ENCODE measurements around the gene DCC.

Gene DCC

DNA sequence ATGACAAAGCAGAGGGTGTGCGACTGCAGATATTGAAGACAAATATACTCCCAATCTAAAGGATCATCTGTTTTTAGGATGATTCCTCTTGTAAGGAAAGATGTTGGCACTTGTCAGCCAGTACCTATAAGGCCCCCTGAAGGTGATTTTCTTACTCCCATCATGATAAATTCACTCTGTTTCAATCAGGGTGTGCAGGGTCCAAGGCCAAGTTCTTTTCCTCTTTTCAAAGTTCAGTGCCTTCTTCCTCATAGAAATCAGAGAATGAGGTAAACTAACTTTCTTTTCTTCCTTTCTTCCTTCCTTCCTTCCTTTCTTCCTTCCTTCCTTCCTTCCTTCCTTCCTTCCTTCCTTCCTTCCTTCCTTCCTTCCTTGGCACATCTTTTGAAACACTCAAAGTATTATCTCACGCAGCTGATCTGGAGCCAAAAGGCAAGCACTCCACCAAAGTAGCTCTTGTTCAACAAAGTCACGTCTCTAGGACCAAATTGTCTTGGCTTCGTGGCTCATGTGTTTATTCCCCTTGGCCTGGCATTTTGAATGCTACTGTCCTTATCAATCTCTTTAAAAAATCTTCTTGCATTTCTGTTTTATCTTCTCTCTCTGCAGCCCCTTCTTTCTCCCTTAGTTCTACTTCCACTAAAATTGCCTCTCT, 87.7 kb downstream of the DCC start:
- DNase-seq: no peak

DNA sequence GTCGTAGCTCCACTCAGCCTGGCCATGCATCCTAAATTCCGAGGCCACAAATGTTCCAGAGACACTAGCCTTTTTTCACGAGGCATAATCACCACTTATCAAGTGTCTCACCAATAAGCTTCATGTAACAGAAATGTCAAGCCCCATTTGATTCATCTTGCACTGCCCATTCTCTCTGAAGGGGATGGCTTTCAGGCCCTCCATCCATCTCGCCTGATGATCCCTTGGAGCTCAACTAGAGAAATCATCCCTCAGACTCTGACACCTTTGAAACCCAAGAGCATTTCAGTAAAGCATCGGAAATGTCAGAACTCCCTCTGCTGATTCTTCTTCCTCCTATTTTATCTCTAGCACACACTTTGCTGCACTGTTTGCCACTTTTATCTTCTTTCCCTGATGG, 91.7 kb downstream of the DCC start:
- no peak for DNase-seq

DNA sequence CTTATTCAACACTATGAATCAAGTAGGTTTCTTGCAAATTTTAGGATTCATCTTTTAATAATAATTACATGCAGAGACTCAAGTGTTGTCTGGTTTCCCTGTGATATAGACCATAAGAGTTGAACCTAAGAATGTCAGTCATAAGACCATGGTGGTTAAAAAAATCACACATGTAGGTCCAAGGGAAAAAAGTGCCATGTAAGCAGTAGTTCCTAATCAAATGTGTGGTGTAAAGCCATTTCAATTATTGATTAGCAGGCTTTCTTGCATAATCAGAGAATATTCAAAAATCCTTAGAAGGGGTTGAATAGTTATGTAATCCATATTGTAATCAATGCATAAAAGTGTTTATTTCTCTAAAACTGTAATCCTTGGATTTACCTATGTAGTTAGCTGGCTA, 93.8 kb downstream of the DCC start:
- DNase-seq: no peak

DNA sequence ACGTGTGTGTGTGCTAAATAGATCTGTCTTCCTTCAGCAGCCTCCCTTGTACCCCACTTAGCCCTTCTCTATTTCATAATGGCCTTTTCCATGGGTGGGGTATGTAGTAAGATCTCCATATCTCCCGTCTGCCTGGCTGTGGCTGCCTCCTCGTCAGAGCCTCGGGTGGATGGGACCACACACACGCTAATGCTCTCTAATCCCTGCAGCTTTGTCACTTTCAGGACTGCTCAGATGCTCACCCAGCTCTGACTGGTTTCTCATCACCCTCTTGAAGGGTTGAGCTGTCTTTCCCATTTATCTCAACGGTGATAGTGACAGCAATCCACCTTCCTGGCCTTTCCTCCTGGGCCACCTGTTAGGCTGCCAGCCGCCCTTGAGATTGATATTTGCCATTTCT, 95.3 kb downstream of the DCC start:
- no peak for DNase-seq

DNA sequence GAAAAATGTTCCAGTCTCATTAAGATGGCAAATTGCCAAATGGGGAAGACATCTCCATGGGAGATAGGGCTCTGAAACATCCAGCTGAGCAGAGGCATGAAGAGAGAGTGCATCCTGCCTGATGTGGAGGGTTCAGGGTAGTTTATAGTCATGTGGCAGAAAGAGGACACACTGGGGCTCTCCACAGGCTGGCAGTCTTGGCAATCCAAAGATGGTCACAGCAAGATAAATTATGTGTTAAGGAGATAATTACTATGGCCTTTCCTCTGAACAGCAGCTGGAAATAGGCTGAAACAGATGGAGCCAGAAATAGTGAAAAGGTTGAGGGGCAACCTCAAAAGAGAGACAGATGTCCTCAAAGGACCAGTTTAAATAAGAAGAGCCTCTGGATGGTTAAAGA, 97.2 kb downstream of the DCC start:
- no peak for DNase-seq

DNA sequence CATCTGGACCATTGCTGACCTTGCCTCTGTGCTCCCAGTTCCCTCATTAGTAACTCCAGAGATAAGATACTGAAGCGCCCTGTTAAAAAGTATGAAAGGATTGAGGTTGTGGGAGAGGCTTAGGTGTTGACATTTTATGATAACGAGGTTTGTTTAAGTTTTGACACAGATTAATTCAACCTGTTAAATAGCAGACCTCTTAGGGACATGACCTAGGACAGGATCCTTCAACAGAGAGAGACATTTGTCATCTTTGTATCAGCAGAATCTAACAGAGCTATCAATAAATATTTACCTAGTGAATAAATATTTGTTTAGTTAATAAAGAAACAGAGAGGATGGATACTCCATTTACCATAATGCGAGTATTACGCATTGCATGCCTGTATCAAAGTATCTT, 99.5 kb downstream of the DCC start:
- DNase-seq: no peak

DNA sequence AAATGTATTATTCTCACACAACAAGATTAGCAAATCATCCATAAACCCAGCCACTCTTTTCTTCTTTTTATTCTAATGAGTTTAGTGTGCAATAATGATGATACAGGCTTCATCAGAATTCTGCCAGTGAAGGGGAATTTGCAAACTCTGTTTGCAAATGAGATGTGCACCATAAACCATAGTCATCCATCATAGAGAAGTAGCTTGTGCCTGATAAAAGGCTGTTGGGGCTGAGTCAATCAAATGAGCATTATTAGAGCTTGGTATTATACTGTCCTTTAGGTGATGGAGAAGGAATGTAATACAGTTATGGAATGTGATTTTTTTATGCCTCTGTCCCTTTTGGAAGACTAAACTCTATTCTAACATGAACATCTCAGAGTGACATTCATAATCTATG, 101.8 kb downstream of the DCC start:
- DNase-seq: no peak

DNA sequence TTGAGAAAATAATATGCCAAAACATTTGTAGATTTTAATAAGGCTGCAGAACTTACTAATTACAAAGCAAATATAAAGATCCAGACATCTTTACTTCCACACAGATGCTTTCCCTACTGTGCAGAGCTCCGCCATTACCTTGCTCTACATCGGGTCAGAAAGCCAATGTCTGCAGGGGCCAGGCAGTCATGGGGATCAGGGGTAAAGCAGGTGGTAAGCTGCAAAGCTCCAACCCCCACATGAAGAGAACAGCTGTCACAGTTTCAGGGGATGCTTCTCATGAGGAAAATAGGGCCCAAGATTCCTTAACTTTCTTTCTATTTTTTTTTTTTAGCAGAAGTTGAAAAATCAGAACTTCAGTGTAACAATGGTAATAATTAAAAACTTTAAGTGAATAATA, 102.7 kb downstream of the DCC start:
- DNase-seq: no peak

DNA sequence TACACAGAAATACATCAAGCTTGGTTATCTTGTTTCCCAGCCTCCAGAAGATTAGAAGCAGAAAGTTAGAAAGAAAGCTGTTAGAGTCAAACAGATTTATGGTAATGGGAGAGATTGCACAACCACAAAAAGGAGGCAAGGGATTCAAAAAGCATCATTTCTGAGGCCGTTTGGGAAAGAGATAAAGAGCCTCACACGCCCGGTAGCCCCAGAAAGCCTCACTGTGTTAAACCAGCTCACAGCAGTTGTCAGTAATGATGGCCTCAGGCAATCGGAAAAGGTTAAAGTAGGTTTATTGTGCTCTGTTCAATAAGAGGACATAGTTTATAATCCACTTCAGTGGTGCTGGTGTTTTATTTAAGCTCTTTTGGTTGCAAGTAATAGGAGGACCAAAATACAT, 111.3 kb downstream of the DCC start:
- no peak for DNase-seq

DNA sequence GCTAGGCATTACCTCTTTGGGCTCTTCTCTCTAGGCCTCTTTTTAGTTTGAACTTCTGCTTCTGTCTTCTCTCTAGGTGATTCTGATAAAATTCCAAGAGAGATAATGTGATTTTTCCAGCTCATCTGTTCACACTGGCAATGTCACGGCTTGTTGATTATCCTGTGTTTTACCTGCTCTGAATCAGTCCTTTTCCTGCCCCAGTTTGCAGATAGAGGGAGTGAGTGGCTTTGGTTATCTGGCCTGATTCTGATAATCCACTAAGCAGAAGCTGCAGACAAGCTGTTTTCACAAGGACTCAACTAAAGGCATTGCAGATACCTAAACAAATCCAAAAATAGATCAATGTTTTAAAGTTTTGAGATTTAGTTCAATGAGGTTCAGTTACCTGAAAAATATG, 111.9 kb downstream of the DCC start:
- DNase-seq: no peak

DNA sequence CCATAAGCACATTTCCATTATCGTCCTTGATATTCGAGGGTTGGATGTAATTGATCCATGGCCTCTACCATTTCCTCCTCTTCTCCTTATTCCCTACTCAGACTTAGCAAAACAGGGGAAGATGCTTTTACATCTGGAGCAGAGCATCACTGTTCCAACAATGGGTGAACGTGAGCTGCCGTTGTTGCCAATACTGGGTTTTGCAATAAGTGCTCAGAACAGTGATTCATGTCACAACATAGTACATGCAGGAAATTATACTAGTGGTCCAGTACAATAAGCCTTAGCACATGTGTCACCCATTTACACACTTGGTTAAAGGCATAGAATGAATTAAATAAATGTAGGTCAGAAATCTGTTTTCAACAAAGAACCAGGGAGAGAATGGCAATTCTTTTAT, 112.4 kb downstream of the DCC start:
- no peak for DNase-seq

DNA sequence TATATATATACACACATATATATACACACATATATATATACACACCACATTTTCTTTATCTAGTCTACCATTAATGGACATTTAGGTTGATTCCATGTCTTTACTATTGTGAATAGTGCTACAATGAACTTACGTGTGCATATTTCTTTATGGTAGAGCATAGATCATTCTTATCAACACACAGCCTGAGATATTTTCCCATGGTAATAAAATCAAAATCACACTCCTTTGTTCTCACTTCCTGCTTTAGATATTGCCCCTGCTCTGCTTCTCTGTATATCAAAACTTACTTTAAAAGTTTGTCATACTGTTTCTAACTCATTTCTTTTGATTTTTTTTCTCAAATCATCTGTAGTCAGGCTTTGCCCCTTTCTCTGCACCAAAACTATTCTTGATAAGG, 119.9 kb downstream of the DCC start:
- no peak for DNase-seq

DNA sequence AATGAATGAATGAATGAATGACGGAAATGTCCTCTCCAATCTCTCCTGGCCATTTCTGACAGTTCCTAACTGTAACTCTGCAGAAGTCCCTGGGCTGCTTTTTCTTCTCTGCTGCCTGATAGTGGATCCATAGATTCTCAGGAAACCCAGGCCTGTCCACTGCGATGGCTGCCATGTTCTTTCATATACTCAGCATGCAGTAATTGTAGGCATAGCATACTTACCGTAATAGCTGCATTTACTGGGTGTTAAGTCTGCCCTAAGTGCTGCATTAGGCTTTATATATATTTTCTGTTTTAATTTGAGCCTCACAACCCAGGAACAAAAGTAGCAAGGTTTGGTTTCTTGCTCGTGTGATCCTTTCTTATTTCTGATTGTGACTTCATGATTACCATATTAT, 122.9 kb downstream of the DCC start:
- DNase-seq: no peak

DNA sequence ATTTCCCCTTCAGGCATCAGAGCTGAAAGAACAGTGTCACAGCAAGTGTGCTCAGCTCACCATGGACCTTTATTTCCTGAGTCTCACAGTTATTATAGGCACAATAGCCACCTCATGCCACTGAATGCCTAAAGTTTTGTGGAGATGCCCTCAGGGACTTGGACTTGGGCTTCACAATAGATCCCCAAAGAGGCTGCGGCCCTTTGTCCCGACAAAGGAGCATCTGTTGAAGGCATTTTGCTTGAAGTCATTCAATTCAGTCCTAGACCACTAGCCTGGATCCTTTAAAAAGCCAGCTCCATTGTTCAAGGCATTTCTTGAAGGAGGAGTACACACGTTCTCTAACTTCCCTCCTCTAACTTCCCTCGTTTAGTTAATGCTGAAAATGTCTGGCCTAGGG, 125.4 kb downstream of the DCC start:
- DNase-seq: no peak

DNA sequence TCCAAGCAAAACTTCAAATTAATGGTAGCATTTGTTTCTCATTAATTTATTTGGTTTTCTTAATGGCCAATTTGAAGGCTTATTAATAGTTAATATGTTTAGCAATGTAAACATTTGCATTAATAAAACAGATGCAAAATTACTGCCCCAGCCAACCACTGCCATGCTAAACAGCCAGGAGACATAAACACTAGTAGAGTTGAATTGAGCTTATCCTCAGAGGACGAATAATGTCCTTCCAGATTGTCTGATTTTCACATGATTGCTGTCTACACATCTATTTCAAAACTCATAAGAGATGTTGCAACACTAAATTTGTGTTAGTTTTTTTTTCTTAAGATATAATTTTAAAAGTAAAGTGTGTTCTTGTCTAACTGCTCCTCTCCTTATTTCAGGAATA, 128.5 kb downstream of the DCC start:
- no peak for DNase-seq

DNA sequence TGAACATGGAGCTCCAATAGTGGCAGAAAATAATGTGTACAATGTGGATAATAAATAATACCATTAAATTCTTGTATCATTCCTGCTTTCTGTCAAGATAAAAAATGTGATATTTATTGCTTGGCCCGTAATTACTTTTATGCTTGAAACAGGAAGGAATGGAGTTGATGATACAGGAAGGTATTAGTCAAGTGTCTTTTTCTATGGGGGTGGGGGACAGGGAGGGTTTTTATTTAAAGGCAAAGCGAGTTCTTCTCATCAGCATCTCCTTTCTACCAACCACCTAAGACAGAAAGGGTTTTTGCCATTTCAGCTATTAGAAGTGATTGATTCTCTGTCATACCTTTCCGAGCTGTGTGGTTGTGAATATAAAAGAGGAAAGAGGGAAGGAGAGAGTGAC, 135.3 kb downstream of the DCC start:
- no peak for DNase-seq

DNA sequence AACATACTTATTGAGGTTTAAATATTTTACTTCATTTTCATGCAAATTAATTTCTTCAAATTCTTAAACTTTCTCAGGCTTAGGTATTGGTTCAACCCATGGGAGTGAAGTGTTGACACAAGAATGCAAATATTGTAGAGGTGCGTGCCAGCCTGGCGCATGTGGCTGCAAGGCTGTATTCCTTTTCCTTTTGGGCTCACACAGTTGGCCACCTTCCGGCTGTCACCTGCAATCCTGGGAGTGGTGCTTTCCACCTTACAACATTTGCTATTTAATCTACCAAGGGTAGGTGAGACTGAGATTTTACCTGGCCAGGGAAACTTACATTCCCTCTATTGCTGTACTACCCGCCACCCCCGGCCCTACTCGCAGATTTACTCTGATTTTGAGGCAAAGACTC, 141.1 kb downstream of the DCC start:
- DNase-seq: no peak

DNA sequence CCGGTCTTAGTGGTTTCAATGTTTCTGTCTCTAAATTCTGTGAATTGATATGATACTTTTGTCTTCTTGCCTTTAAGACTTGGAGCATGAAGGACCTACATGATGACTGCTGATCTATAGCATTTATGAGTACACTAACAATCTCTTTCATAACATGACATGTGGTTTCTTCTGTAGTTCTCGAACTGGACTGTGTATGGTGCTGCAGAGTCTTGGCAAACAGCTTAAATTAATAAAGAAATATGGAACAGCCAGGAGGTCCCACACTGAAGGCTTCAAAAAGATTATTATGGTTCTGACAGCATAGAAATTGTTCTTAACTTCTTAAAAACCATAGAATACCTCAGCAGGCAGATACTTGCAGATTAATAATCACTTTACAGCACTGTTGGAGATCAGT, 145.0 kb downstream of the DCC start:
- DNase-seq: no peak

DNA sequence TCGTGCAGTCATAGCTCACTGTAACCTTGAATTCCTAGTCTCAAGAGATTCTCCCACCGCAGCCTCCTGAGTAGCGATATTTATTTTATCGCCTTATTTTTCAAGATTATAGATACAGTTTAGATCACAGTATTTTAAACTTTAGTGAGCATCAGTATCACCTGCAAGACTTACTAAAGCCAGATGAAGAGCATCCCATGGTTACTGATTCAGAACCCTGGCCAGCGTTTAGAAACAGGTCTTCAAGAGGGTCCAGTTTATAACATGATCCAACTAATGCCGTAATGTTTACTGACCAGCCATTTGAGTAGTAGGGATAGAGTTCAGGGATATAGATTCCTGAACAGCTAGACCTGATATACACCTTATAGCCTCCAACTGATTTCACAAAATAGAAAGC, 146.1 kb downstream of the DCC start:
- no peak for DNase-seq

DNA sequence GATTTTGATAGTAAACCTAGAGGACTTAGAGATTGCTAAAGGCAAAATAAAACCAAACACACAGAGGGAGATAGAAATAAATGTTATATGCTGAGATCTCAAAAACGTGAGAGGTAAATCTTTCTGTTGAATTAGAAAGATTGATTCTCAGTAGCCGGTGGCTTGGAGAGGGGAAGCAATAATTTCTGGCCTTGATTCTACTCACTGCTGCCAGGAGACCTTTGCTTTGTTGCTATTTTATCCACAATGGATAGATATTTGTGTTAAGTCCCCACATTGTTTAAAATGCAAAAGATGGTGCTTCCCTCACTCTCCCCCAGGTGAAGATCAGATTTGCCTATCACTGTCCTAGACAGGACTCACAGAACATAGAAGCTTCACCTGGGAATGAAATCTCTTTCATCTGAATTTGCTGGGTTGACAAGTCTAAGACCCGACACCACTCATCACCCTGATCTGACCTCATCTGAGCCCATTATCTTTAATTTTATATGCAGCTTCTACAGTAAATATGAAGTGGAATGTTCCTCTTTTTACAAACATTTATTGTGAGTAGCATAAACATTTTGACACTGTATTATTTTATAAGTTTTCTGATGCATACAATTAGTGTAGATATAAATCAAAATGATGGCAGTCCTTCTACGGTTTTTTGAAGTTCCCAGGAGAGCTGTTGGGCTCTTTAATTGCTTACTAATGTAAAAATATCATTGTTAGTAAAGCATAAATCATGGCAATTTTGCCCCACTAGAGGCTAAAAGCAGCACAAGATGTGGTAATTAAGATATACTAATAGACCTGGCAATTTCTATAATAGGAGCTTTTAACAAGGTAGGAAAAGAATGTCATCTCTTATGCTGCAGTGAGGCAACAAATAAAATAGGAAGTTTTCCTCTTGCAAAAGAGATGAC, 149.7 kb downstream of the DCC start:
- no peak for DNase-seq

DNA sequence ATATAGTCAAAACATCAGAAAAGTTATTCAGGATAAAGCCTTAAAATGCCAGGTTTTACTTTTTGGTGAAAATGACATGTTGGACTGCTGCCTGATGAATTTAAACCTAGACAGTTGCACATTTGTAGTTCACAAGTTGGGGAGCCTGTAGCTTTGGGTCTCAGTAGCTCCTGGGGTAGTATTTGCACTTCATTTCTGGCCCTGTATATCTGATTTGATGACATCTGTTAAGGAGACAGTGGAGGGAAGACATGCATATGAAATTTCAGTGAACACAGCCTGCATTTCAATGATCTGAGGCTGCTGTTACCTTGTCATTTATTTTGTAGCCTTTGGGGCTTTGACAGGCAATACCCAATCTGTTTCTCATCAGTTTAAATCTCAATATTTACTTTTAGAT, 156.4 kb downstream of the DCC start:
- no peak for DNase-seq

DNA sequence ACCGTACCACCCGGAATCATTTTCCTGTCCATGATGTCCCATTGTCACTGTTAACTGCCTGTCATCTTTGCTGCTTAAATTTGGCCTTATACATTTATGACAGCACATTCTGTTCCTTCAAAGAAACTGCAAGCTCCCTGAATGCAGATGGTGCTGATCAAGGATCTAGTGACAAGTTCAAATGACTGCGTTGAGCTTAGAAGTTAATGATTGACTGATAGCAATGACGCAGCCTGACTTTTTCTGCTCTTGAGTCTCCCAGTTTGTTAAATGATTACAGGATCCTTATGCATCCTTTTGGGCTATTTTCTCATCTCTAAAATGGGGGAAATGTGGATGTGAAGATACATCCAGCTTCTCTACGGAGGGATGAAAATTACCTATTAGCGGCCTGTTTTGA, 159.0 kb downstream of the DCC start:
- DNase-seq: no peak

DNA sequence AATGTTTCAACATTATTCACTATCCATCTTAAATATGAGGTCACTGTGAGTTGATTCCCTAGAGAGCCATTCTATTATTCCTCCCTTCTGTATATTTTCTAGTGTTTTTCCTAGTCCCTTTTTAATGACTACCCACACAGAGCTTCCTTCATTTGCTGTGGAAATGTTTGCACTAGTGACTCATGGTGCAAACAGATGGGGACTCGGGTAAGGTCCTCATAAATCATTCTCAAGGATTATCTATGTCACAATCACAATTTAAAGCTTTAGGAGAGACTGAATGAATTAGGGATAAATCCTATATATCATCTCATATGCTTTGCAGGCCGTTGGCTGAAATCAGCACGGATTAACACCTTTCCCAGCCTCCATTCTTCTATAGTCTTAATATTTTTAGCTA, 159.6 kb downstream of the DCC start:
- DNase-seq: no peak

DNA sequence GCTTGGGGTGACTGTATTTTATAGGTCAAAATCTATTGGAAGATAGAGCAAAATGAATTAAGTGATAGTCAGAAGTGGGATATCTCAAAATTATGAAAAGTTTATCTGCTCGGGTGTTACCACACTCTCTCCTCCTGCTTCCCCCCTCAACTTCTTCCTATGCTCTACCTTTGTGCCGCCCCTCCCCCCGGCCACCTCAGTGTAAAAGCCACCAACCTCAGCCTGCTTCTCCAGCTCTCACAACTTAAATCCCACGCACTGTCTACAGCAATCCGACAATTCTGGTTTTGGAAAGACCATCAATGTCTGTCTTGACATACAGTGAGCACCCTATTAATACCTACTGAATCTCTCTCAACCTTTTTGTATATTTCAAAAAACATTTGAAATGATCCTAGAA, 164.6 kb downstream of the DCC start:
- DNase-seq: no peak

DNA sequence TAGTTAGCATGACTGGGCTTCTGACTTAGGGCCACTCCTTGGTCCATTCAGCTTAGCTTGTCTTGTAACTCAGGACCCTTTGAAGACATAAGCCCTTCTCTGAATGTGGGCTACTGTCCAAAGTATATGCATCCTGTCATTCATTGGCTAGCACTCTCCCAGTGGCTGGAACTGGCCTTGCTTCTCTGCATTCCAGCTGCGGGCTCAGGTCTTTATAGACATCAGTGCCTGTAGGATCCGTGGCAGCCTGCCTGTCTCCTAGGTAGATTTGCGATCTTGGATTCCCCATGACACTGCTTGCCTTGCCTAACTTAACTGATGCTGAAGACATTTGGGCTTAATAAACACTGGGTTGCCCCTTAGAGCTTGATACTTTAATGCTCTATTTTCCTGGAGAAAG, 170.1 kb downstream of the DCC start:
- DNase-seq: no peak
